ENCODE results near the gene GATA5.

GATA5 gene

GRCh38 chr20:62444286-62444685 lies 31.5 kb downstream of the GATA5 start:
- Histone ChIP-seq H2BK5ac (ENCODE audit: low read length) (no peak overlapping the region), H4K8ac (ENCODE audit: low read depth, low read length) (no peak overlapping the region), H3K56ac (ENCODE audit: low read length) (no peak overlapping the region), H3K9ac (ENCODE audit: low read length) (no peak overlapping the region), H2AK5ac (ENCODE audit: low read length) (no peak overlapping the region), H3K4me1 (ENCODE audit: control insufficient read depth, low read depth, low read length) (no peaks in the 10 kb centered on the region), H3K27me3 (ENCODE audit: insufficient read depth, low read length, poor library complexity) (no peaks in the 10 kb centered on the region), H3K4ac (ENCODE audit: low read depth, low read length) (no peak overlapping the region), H2BK120ac (ENCODE audit: low read depth, low read length) (no peak overlapping the region), H3K4me3 (ENCODE audit: low read length) (no peak overlapping the region), H4K5ac (ENCODE audit: low read length) (no peak overlapping the region), H3K18ac (ENCODE audit: low read length) (no peak overlapping the region), H2BK15ac (replicated peaks; ENCODE audit: low read depth) (no peak overlapping the region), H3K36me3 (ENCODE audit: control insufficient read depth, insufficient read depth, low read length) (no peaks in the 10 kb centered on the region), H3K79me2 (ENCODE audit: control insufficient read depth, insufficient read depth, low read length) (no peaks in the 10 kb centered on the region), H3K23ac (ENCODE audit: low read length) (no peak overlapping the region), H3K27ac (ENCODE audit: low read depth, low read length) (no peak overlapping the region), H3K4me2 (ENCODE audit: low read length) (no peak overlapping the region), H3K79me1 (ENCODE audit: low read length) (no peaks in the 10 kb centered on the region)
- WGBS (ENCODE audit: extremely low coverage, insufficient coverage, low lambda C conversion rate): no CpG with 5 or more reads among the region's 6 CpGs
- DNase-seq: no peak

GRCh38 chr20:62441987-62442539 lies 33.7 kb downstream of the GATA5 start:
- Histone ChIP-seq H2BK15ac (replicated peaks; ENCODE audit: low read depth) (no peak overlapping the region), H3K4me3 (ENCODE audit: low read length) (no peak overlapping the region), H2BK5ac (ENCODE audit: low read length) (no peak overlapping the region), H4K5ac (ENCODE audit: low read length) (no peak overlapping the region), H3K36me3 (ENCODE audit: control insufficient read depth, insufficient read depth, low read length) (no peaks in the 10 kb centered on the region), H4K8ac (ENCODE audit: low read depth, low read length) (no peak overlapping the region), H3K79me2 (ENCODE audit: control insufficient read depth, insufficient read depth, low read length) (no peaks in the 10 kb centered on the region), H3K18ac (ENCODE audit: low read length) (no peak overlapping the region), H3K56ac (ENCODE audit: low read length) (peak overlapping the region; percentile 34), H3K27ac (ENCODE audit: low read depth, low read length) (no peak overlapping the region), H3K4me2 (ENCODE audit: low read length) (no peak overlapping the region), H2BK120ac (ENCODE audit: low read depth, low read length) (no peak overlapping the region), H3K4ac (ENCODE audit: low read depth, low read length) (no peak overlapping the region), H3K9ac (ENCODE audit: low read length) (no peak overlapping the region), H2AK5ac (ENCODE audit: low read length) (no peak overlapping the region), H3K27me3 (ENCODE audit: insufficient read depth, low read length, poor library complexity) (no peaks in the 10 kb centered on the region), H3K23ac (ENCODE audit: low read length) (no peak overlapping the region), H3K4me1 (ENCODE audit: control insufficient read depth, low read depth, low read length) (no peaks in the 10 kb centered on the region), H3K79me1 (ENCODE audit: low read length) (no peaks in the 10 kb centered on the region)
- DNase-seq: no peak
- WGBS (ENCODE audit: extremely low coverage, insufficient coverage, low lambda C conversion rate): no CpG with 5 or more reads among the region's 16 CpGs

DNA sequence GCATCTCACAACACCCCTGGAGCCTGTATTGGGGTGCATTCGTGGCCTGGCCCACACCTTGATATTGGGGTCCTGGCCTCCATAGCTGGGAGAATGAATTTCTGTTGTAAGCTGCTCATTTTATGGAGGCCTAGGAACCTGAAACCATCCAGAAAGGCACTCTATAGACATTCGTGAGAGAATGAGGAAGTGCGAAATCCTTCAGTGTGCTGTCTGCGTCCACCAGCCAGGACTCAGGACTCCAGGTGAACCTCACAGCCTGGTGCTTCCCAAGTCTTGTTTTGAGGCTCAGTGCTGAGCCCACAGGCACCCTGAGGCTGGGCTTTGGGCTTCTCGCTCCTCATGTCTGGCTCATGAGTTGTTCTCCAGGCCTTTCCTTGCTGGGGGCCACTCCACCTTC lies 36.6 kb downstream of the GATA5 start:
- Histone ChIP-seq H4K8ac (ENCODE audit: low read depth, low read length) (no peak overlapping the region), H3K4me2 (ENCODE audit: low read length) (no peak overlapping the region), H3K79me1 (ENCODE audit: low read length) (no peaks in the 10 kb centered on the region), H2BK15ac (replicated peaks; ENCODE audit: low read depth) (no peak overlapping the region), H3K18ac (ENCODE audit: low read length) (no peak overlapping the region), H2BK5ac (ENCODE audit: low read length) (no peak overlapping the region), H4K5ac (ENCODE audit: low read length) (no peak overlapping the region), H3K4me1 (ENCODE audit: control insufficient read depth, low read depth, low read length) (no peaks in the 10 kb centered on the region), H3K23ac (ENCODE audit: low read length) (no peak overlapping the region), H2AK5ac (ENCODE audit: low read length) (no peak overlapping the region), H3K27me3 (ENCODE audit: insufficient read depth, low read length, poor library complexity) (no peaks in the 10 kb centered on the region), H3K79me2 (ENCODE audit: control insufficient read depth, insufficient read depth, low read length) (no peaks in the 10 kb centered on the region), H3K36me3 (ENCODE audit: control insufficient read depth, insufficient read depth, low read length) (no peaks in the 10 kb centered on the region), H2BK120ac (ENCODE audit: low read depth, low read length) (no peak overlapping the region), H3K4me3 (ENCODE audit: low read length) (no peak overlapping the region), H3K27ac (ENCODE audit: low read depth, low read length) (no peak overlapping the region), H3K9ac (ENCODE audit: low read length) (no peak overlapping the region), H3K56ac (ENCODE audit: low read length) (no peak overlapping the region), H3K4ac (ENCODE audit: low read depth, low read length) (no peak overlapping the region)
- no CpG with 5 or more reads among the region's 5 CpGs for WGBS (ENCODE audit: extremely low coverage, insufficient coverage, low lambda C conversion rate)
- no peak for DNase-seq

DNA sequence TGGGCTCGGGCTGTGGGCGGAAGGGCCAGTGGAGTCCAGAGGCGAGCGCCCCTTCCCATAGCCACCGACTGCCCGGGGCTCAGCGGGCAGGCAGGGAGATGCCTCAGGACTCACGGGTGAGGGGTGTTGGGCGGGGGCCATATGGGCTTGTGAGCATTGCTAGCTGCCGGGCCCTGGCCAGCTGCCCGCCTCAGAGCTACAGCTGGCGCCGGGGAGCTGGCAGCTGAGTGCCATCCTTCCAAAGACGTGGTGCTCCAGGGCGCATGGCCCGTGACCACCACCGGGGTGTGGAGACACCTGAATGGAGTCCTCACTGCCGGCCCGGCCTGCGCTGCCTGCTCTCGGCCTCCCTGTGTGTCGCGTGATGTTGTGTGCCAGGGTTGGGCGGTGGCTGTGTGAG lies 37.9 kb downstream of the GATA5 start:
- Histone ChIP-seq H2BK15ac (replicated peaks; ENCODE audit: low read depth) (no peak overlapping the region), H3K27ac (ENCODE audit: low read depth, low read length) (no peak overlapping the region), H3K4me1 (ENCODE audit: control insufficient read depth, low read depth, low read length) (no peaks in the 10 kb centered on the region), H2BK120ac (ENCODE audit: low read depth, low read length) (no peak overlapping the region), H3K79me2 (ENCODE audit: control insufficient read depth, insufficient read depth, low read length) (no peaks in the 10 kb centered on the region), H3K4me3 (ENCODE audit: low read length) (no peak overlapping the region), H3K79me1 (ENCODE audit: low read length) (no peaks in the 10 kb centered on the region), H3K23ac (ENCODE audit: low read length) (no peak overlapping the region), H2AK5ac (ENCODE audit: low read length) (no peak overlapping the region), H2BK5ac (ENCODE audit: low read length) (no peak overlapping the region), H3K4ac (ENCODE audit: low read depth, low read length) (no peak overlapping the region), H4K5ac (ENCODE audit: low read length) (no peak overlapping the region), H3K4me2 (ENCODE audit: low read length) (no peak overlapping the region), H3K56ac (ENCODE audit: low read length) (no peak overlapping the region), H3K18ac (ENCODE audit: low read length) (no peak overlapping the region), H3K27me3 (ENCODE audit: insufficient read depth, low read length, poor library complexity) (no peaks in the 10 kb centered on the region), H4K8ac (ENCODE audit: low read depth, low read length) (no peak overlapping the region), H3K36me3 (ENCODE audit: control insufficient read depth, insufficient read depth, low read length) (no peaks in the 10 kb centered on the region), H3K9ac (ENCODE audit: low read length) (no peak overlapping the region)
- DNase-seq: no peak
- WGBS (ENCODE audit: extremely low coverage, insufficient coverage, low lambda C conversion rate): no CpG with 5 or more reads among the region's 24 CpGs

GRCh38 chr20:62437496-62437895 lies 38.3 kb downstream of the GATA5 start:
- no peak overlapping the region for H3K4me3 ChIP-seq (ENCODE audit: low read length)

DNA sequence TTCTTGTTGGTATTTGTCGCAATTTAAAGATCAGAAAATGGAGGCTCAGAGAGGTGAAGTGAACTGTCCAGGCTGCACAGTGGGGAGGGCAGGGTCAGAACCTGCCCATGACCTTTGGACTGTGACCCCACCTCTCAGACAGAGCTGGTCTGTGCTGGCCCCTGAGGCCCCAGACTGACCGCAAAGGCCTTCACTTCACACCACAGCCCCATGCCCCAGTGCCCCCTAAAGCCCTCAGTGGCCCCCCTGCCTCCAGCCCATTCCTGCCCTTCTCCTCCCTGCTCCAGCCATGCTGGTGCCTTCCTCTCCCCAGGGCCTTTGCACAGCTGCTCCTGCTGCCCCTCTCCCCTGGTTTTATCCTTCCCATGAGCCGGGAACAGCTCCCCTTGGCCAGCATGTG lies 39.1 kb downstream of the GATA5 start:
- no peak overlapping the region for H3K4me3 ChIP-seq (ENCODE audit: low read length)
- H3K4me1 ChIP-seq (ENCODE audit: control insufficient read depth, low read depth, low read length): no peaks in the 10 kb centered on the region
- no peak overlapping the region for H2BK15ac ChIP-seq (replicated peaks; ENCODE audit: low read depth)
- no peak overlapping the region for H2BK5ac ChIP-seq (ENCODE audit: low read length)
- no peak overlapping the region for H3K4ac ChIP-seq (ENCODE audit: low read depth, low read length)
- H3K27me3 ChIP-seq (ENCODE audit: insufficient read depth, low read length, poor library complexity): no peaks in the 10 kb centered on the region
- H3K9ac ChIP-seq (ENCODE audit: low read length): no peak overlapping the region
- no peak overlapping the region for H3K27ac ChIP-seq (ENCODE audit: low read depth, low read length)
- no peaks in the 10 kb centered on the region for H3K79me2 ChIP-seq (ENCODE audit: control insufficient read depth, insufficient read depth, low read length)
- no peak for DNase-seq
- H4K5ac ChIP-seq (ENCODE audit: low read length): no peak overlapping the region
- no peaks in the 10 kb centered on the region for H3K36me3 ChIP-seq (ENCODE audit: control insufficient read depth, insufficient read depth, low read length)
- no peaks in the 10 kb centered on the region for H3K79me1 ChIP-seq (ENCODE audit: low read length)
- H2BK120ac ChIP-seq (ENCODE audit: low read depth, low read length): no peak overlapping the region
- H2AK5ac ChIP-seq (ENCODE audit: low read length): no peak overlapping the region
- no peak overlapping the region for H3K4me2 ChIP-seq (ENCODE audit: low read length)
- H4K8ac ChIP-seq (ENCODE audit: low read depth, low read length): no peak overlapping the region
- no CpG with 5 or more reads among the region's 3 CpGs for WGBS (ENCODE audit: extremely low coverage, insufficient coverage, low lambda C conversion rate)
- no peak overlapping the region for H3K18ac ChIP-seq (ENCODE audit: low read length)
- H3K56ac ChIP-seq (ENCODE audit: low read length): no peak overlapping the region
- H3K23ac ChIP-seq (ENCODE audit: low read length): no peak overlapping the region

More at GRCh38 chr20:62437496-62437895, 38.3 kb downstream of the GATA5 start:
- H3K9ac ChIP-seq (ENCODE audit: low read length): no peak overlapping the region
- no peak overlapping the region for H2BK15ac ChIP-seq (replicated peaks; ENCODE audit: low read depth)
- no peaks in the 10 kb centered on the region for H3K79me1 ChIP-seq (ENCODE audit: low read length)
- DNase-seq: no peak
- no peak overlapping the region for H2BK120ac ChIP-seq (ENCODE audit: low read depth, low read length)
- H3K18ac ChIP-seq (ENCODE audit: low read length): no peak overlapping the region
- no peak overlapping the region for H2BK5ac ChIP-seq (ENCODE audit: low read length)
- H3K23ac ChIP-seq (ENCODE audit: low read length): no peak overlapping the region
- no peak overlapping the region for H2AK5ac ChIP-seq (ENCODE audit: low read length)
- H3K79me2 ChIP-seq (ENCODE audit: control insufficient read depth, insufficient read depth, low read length): no peaks in the 10 kb centered on the region
- H3K27me3 ChIP-seq (ENCODE audit: insufficient read depth, low read length, poor library complexity): no peaks in the 10 kb centered on the region
- WGBS (ENCODE audit: extremely low coverage, insufficient coverage, low lambda C conversion rate): no CpG with 5 or more reads among the region's 12 CpGs
- H3K27ac ChIP-seq (ENCODE audit: low read depth, low read length): no peak overlapping the region
- H3K4me2 ChIP-seq (ENCODE audit: low read length): no peak overlapping the region
- H3K4me1 ChIP-seq (ENCODE audit: control insufficient read depth, low read depth, low read length): no peaks in the 10 kb centered on the region
- H4K8ac ChIP-seq (ENCODE audit: low read depth, low read length): no peak overlapping the region
- no peaks in the 10 kb centered on the region for H3K36me3 ChIP-seq (ENCODE audit: control insufficient read depth, insufficient read depth, low read length)
- H3K4ac ChIP-seq (ENCODE audit: low read depth, low read length): no peak overlapping the region
- no peak overlapping the region for H3K56ac ChIP-seq (ENCODE audit: low read length)
- H4K5ac ChIP-seq (ENCODE audit: low read length): no peak overlapping the region

All from mesendoderm (in vitro differentiated cells).